Measurements from ENCODE around the gene UGT1A3. TPM values are rescaled to one million over a fixed set of nuclear protein-coding genes. Genes with fewer than 3 reads are reported as not detected.

The UGT1A3 gene
- total RNA-seq, 1 experiment from 2014 or later = 5.9 TPM

DNA sequence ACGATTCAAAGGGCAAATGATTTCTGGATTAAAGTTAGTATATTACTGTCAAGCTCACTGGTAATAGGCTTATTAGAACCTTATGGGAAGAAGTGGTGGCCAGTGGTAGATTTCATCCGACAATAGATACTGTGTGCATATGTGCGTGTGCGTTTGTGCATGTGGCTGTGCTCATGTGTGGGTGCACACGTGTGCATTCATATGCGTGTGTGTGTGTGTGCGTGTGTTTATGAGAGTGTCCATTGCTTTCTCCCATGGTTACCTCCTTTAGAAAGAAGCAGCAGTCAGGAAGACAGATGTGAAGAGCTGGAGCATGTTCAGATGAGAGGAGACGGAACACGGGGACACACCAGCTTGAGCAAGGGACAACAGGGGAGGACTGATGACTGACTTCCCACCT lies 40.4 kb downstream of the UGT1A3 start:
- no TSS peak for BruUV-seq (replicated peaks)

DNA sequence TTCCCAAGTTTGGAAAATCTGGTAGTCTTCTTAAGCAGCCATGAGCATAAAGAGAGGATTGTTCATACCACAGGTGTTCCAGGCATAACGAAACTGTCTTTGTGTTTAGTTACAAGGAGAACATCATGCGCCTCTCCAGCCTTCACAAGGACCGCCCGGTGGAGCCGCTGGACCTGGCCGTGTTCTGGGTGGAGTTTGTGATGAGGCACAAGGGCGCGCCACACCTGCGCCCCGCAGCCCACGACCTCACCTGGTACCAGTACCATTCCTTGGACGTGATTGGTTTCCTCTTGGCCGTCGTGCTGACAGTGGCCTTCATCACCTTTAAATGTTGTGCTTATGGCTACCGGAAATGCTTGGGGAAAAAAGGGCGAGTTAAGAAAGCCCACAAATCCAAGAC lies 43.3 kb downstream of the UGT1A3 start:
- Mint-ChIP-seq H3K36me3 (ENCODE audit: insufficient read depth, unreplicated experiment) (peaks cover 37% of the 10 kb centered on the region), H3K4me3 (ENCODE audit: low read depth, unreplicated experiment) (no peak overlapping the region), H3K4me1 (ENCODE audit: low read depth, unreplicated experiment) (no peaks in the 10 kb centered on the region), H3K27ac (ENCODE audit: unreplicated experiment) (no peak overlapping the region), H3K27me3 (ENCODE audit: unreplicated experiment) (no peaks in the 10 kb centered on the region), H3K9me3 (ENCODE audit: low read depth, unreplicated experiment) (peaks cover 6% of the 10 kb centered on the region)
- no TSS peak for BruUV-seq (replicated peaks)
- TF ChIP-seq, protein P1, sequence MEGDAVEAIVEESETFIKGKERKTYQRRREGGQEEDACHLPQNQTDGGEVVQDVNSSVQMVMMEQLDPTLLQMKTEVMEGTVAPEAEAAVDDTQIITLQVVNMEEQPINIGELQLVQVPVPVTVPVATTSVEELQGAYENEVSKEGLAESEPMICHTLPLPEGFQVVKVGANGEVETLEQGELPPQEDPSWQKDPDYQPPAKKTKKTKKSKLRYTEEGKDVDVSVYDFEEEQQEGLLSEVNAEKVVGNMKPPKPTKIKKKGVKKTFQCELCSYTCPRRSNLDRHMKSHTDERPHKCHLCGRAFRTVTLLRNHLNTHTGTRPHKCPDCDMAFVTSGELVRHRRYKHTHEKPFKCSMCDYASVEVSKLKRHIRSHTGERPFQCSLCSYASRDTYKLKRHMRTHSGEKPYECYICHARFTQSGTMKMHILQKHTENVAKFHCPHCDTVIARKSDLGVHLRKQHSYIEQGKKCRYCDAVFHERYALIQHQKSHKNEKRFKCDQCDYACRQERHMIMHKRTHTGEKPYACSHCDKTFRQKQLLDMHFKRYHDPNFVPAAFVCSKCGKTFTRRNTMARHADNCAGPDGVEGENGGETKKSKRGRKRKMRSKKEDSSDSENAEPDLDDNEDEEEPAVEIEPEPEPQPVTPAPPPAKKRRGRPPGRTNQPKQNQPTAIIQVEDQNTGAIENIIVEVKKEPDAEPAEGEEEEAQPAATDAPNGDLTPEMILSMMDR (IDR thresholded peaks at IDR 0.05; ENCODE audit: unreplicated experiment) = no peak
- intact Hi-C loops (cut with micrococcal nuclease; ENCODE audit: unreplicated experiment) = no loop called here
- CTCF ChIA-PET = no interaction called here
- DNase-seq = no peak

More for the DNA sequence above, 40.4 kb downstream of the UGT1A3 start:
- CTCF ChIA-PET = no interaction called here
- TF ChIP-seq, protein P1 (IDR thresholded peaks at IDR 0.05; ENCODE audit: unreplicated experiment) = no peak
- Mint-ChIP-seq H3K36me3 (ENCODE audit: insufficient read depth, unreplicated experiment) (peaks cover 24% of the 10 kb centered on the region), H3K4me3 (ENCODE audit: low read depth, unreplicated experiment) (no peak overlapping the region), H3K4me1 (ENCODE audit: low read depth, unreplicated experiment) (peaks cover 19% of the 10 kb centered on the region), H3K9me3 (ENCODE audit: low read depth, unreplicated experiment) (no peaks in the 10 kb centered on the region), H3K27ac (ENCODE audit: unreplicated experiment) (no peak overlapping the region), H3K27me3 (ENCODE audit: unreplicated experiment) (no peaks in the 10 kb centered on the region)
- DNase-seq = no peak
- intact Hi-C loops (cut with micrococcal nuclease; ENCODE audit: unreplicated experiment) = loop anchor here (10.0 kb wide), 1 partner anchor 134 kb away; the partner anchor contains the start of gene UGT1A10

DNA sequence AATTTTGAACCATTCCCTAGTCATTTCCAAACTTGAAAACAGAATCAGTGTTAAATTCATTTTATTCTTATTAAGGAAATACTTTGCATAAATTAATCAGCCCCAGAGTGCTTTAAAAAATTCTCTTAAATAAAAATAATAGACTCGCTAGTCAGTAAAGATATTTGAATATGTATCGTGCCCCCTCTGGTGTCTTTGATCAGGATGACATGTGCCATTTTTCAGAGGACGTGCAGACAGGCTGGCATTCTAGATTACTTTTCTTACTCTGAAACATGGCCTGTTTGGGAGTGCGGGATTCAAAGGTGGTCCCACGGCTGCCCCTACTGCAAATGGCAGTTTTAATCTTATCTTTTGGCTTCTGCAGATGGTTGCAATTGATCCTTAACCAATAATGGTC lies 43.7 kb downstream of the UGT1A3 start:
- H3K4me1 Mint-ChIP-seq (ENCODE audit: low read depth, unreplicated experiment) = no peaks in the 10 kb centered on the region
- CTCF ChIA-PET = no interaction called here

DNA sequence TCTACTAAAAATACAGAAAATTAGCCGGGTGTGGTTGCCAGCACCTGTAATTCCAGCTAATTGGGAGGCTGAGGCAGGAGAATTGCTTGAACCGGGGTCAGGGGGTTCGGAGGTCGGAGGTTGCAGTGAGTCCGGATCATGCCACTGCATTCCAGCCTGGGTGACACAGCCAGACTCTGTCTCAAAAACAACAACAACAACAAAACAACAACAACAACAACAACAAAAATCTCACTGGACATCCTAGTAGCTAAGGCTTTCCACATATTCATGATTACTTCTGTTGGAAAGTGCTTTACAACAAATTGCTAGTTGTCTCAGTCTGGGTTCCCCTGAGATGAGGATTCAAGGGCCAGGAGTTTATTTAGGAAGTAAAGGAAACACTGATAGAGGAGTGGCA lies 45.0 kb downstream of the UGT1A3 start:
- intact Hi-C loops (cut with micrococcal nuclease; ENCODE audit: unreplicated experiment) = no loop called here
- H3K36me3 Mint-ChIP-seq (ENCODE audit: insufficient read depth, unreplicated experiment) = peaks cover 40% of the 10 kb centered on the region
- TF ChIP-seq, protein P1 (IDR thresholded peaks at IDR 0.05; ENCODE audit: unreplicated experiment) = no peak
- BruUV-seq (replicated peaks) = no TSS peak
- H3K9me3 Mint-ChIP-seq (ENCODE audit: low read depth, unreplicated experiment) = peaks cover 6% of the 10 kb centered on the region
- CTCF ChIA-PET = no interaction called here
- no peak overlapping the region for H3K27ac Mint-ChIP-seq (ENCODE audit: unreplicated experiment)
- no peak for DNase-seq
- H3K4me3 Mint-ChIP-seq (ENCODE audit: low read depth, unreplicated experiment) = no peak overlapping the region
- no peaks in the 10 kb centered on the region for H3K27me3 Mint-ChIP-seq (ENCODE audit: unreplicated experiment)
- H3K4me1 Mint-ChIP-seq (ENCODE audit: low read depth, unreplicated experiment) = no peaks in the 10 kb centered on the region

More for the DNA sequence above, 43.7 kb downstream of the UGT1A3 start:
- H3K36me3 Mint-ChIP-seq (ENCODE audit: insufficient read depth, unreplicated experiment) = peaks cover 40% of the 10 kb centered on the region
- no peak overlapping the region for H3K4me3 Mint-ChIP-seq (ENCODE audit: low read depth, unreplicated experiment)
- H3K27ac Mint-ChIP-seq (ENCODE audit: unreplicated experiment) = no peak overlapping the region
- intact Hi-C loops (cut with micrococcal nuclease; ENCODE audit: unreplicated experiment) = no loop called here
- DNase-seq = no peak
- no peaks in the 10 kb centered on the region for H3K27me3 Mint-ChIP-seq (ENCODE audit: unreplicated experiment)
- TF ChIP-seq, protein P1 (IDR thresholded peaks at IDR 0.05; ENCODE audit: unreplicated experiment) = no peak
- BruUV-seq (replicated peaks) = TSS peak; percentile 84
- peaks cover 6% of the 10 kb centered on the region for H3K9me3 Mint-ChIP-seq (ENCODE audit: low read depth, unreplicated experiment)

Measured in Calu3 (cell line).